Heart left ventricle (tissue), 16 donors: ENCODE results near the gene TOB1. TPM values are rescaled to one million over a fixed set of nuclear protein-coding genes. Genes with fewer than 3 reads are reported as not detected.

Experiments
- ATAC-seq, 4 donors: fragments of 200-7000 bp; cut with Tn5 transposase; one replicate each; pipeline ENCODE4 v1.9.1; 2020 to 2022; ENCODE audit warnings: moderate library complexity in 4 of 4, mild to moderate bottlenecking in 3 of 4, moderate number of reproducible peaks in 1 of 4
- DNase-seq, 5 donors: peaks; one replicate each; pipeline ENCODE4 v3.0.0-alpha.2; 2020
- H3K27ac ChIP-seq, 12 donors: fragments of 200-600 bp; sonication (generic) in 4 of 12; one replicate each; pipeline versions ENCODE4 v1.5.0 to v1.8.0; 2016 to 2022; ENCODE audit warnings: mild to moderate bottlenecking in 2 of 12
- H3K27me3 ChIP-seq, 9 donors: fragments of 200-600 bp; sonication (generic) in 2 of 9; one replicate each; pipeline versions ENCODE4 v1.5.1 to v1.8.0; 2016 to 2022; ENCODE audit warnings: mild to moderate bottlenecking in 3 of 9
- H3K36me3 ChIP-seq, 9 donors: fragments of 200-600 bp; sonication (generic) in 2 of 9; one replicate each; pipeline versions ENCODE4 v1.5.0 to v1.8.0; 2018 to 2022; ENCODE audit warnings: mild to moderate bottlenecking in 2 of 9
- H3K4me1 ChIP-seq, 12 donors: fragments of 200-600 bp; sonication (generic) in 4 of 12; one replicate each; pipeline versions ENCODE4 v1.5.0 to v1.8.0; 2016 to 2022; ENCODE audit warnings: mild to moderate bottlenecking in 3 of 12
- H3K4me3 ChIP-seq, 12 donors: fragments of 200-600 bp; sonication (generic) in 4 of 12; one replicate each; pipeline versions ENCODE4 v1.5.0 to v1.8.0; 2017 to 2022; ENCODE audit warnings: mild to moderate bottlenecking in 9 of 12, moderate library complexity in 4 of 12
- H3K9me3 ChIP-seq, 12 donors: fragments of 200-600 bp; sonication (generic) in 4 of 12; one replicate each; pipeline versions ENCODE4 v1.5.0 to v1.8.0; 2016 to 2022; ENCODE audit warnings: mild to moderate bottlenecking in 1 of 12
- CTCF ChIP-seq, 12 donors: fragments of 200-600 bp; sonication (generic) in 4 of 12; IDR thresholded peaks; one replicate each; pipeline versions ENCODE4 v1.5.0 to v1.8.0; 2018 to 2022; ENCODE audit warnings: antibody characterized with exemption in 12 of 12, mild to moderate bottlenecking in 5 of 12
- POLR2A ChIP-seq, 2 donors: fragments of 450-650 bp; IDR thresholded peaks; one replicate each; pipeline ENCODE4 v1.6.1; 2017; ENCODE audit warnings: antibody characterized with exemption in 2 of 2, mild to moderate bottlenecking in 2 of 2, moderate library complexity in 2 of 2
- WGBS, 4 donors: extraction: QIAGEN DNeasy Blood & Tissue Kit in 2 of 4; methylation state at CpG; one replicate each; pipeline versions ENCODE4 v1.1.5 to v1.1.7; 2013 to 2018; 5-methylcytosine and 5-hydroxymethylcytosine counted together
- intact Hi-C, 10 donors: fragments of 100-400 bp; cut with DNase I; formaldehyde crosslinking; loops; one replicate each; pipeline versions ENCODE4 v1.11.1 to v1.14.2; 2022
- polyA plus RNA-seq, 2 donors: library from polyadenylated mRNA; stranded (reverse); fragments of 200-250 nt; gene quantifications; one replicate each; pipeline ENCODE4 v1.2.3, GENCODE V29; 2013
- total RNA-seq, 9 donors: library from RNA; depleted of rRNA in 2 of 9; stranded (reverse); fragments of >200 nt in 2 of 9; fragmentation: NEBNext Ultra II Directional in 3 of 9; extraction: Animal tissue kit (Norgen Biotek cat#: 25700) in 3 of 9; gene quantifications; one replicate each; pipeline versions ENCODE4 v1.1.0 to v1.2.4, GENCODE V29; 2016 to 2023
- donor health status: ischemic (EF 13 %, LVEDD 7.1; RV severe dilation, severe dysfunction).
- donor health status: healthy with polysubstance abuse.
- donor health status: DM: no; HTN: yes; CAD: no.
- donor health status: DM: no; HTN: no; CAD: no.
- donor health status: ischemic (EF 25% LVEDD 6.9; RV normal size, moderate dysfunction).
- donor health status: ischemic (EF 25% LVEDD 5.7; RV mildly dilated, moderate dysfunction).
- donor health status: healthy.
- donor health status: DM: yes; HTN: yes; CAD: no.
- donor health status: ischemic (EF 35%, LVEDD 5.7; RV mildly dilated, moderate dysfunction).
- donor health status: nonischemic (EF 11% LVEDD 7.7; RV severe dilation, severe dysfunction).
- donor health status: DM: yes; HTN: yes; CAD: no.
- donor health status: PGD.
- donor health status: ischemic (EF 29% LVEDD 5.4; RV normal size, mild dysfunction).
- donor health status: nonischemic (EF 23%, LVEDD 6.1; RV moderate dilation, normal function).

Gene TOB1
- total and polyA plus RNA-seq, 11 donors = 22.2 to 136 (median 68.1) TPM

GRCh38 chr17:50865060-50865867, 890 bp downstream of the TOB1 start:
- H3K4me1 ChIP-seq = peaks cover 2 to 53% (median 38%) of the 10 kb centered on the region in 12 donors
- ATAC-seq (peak in 3 of 4 donors; percentile 5 to 9 (median 8)), DNase-seq (peak; percentile 58 to 83 (median 75))
- TF ChIP-seq CTCF (IDR thresholded peaks at IDR 0.05) (no peak), POLR2A (IDR thresholded peaks at IDR 0.05) (no peak)
- WGBS, 4 donors = 0 to 1% (median 0%) methylated on average over 21 to 50 of the region's 50 CpGs
- H3K9me3 ChIP-seq = no peaks in the 10 kb centered on the region
- peaks cover 0 to 32% (median 30%) of the 10 kb centered on the region in 9 donors for H3K36me3 ChIP-seq
- peak overlapping the region; percentile 92 to 100 (median 99) for H3K27ac ChIP-seq
- peak overlapping the region; percentile 75 to 97 (median 88) for H3K4me3 ChIP-seq
- intact Hi-C loops = loop anchor here (1.0 to 10.0 kb wide), 11 partner anchors 42 to 300 kb away; partner anchors contain the start of genes NME2 (in 2 of the 10) and SPAG9 (in 1 of the 10)
- no peaks in the 10 kb centered on the region for H3K27me3 ChIP-seq

- 7 to 10% (median 9%) methylated on average over 6 of the region's 6 CpGs for whole genome bisulfite sequencing, 4 donors
- no peaks in the 10 kb centered on the region for H3K9me3 ChIP-seq
- intact Hi-C loops = loop anchor here (1.0 to 10.0 kb wide), 11 partner anchors 43 to 300 kb away; partner anchors contain the start of genes NME2 (in 2 of the 10) and SPAG9 (in 1 of the 10)
- ATAC-seq = no peak
- no peaks in the 10 kb centered on the region for H3K27me3 ChIP-seq
- DNase-seq = no peak
- peaks cover 2 to 53% (median 38%) of the 10 kb centered on the region in 12 donors for H3K4me1 ChIP-seq
- H3K36me3 ChIP-seq = peaks cover 0 to 32% (median 30%) of the 10 kb centered on the region in 9 donors
- peak overlapping the region; percentile 75 to 97 (median 88) for H3K4me3 ChIP-seq
- H3K27ac ChIP-seq = peak overlapping the region in 11 of 12 donors; percentile 92 to 100 (median 99)
- TF ChIP-seq CTCF (IDR thresholded peaks at IDR 0.05) (no peak), POLR2A (IDR thresholded peaks at IDR 0.05) (no peak)
Observed at GRCh38 chr17:50864747-50865059, 1.5 kb downstream of the TOB1 start.

- DNase-seq (no peak), ATAC-seq (no peak)
- TF ChIP-seq CTCF (IDR thresholded peaks at IDR 0.05) (no peak), POLR2A (IDR thresholded peaks at IDR 0.05) (no peak)
- WGBS, 4 donors = 28 to 67% (median 54%) methylated on average over 3 of the region's 3 CpGs
- Histone ChIP-seq H3K9me3 (no peaks in the 10 kb centered on the region), H3K4me1 (peaks cover 2 to 51% (median 37%) of the 10 kb centered on the region in 12 donors), H3K4me3 (peak overlapping the region; percentile 75 to 97 (median 88)), H3K27ac (peak overlapping the region in 11 of 12 donors; percentile 92 to 100 (median 99)), H3K36me3 (peaks cover 0 to 32% (median 30%) of the 10 kb centered on the region in 9 donors), H3K27me3 (no peaks in the 10 kb centered on the region)
- intact Hi-C loops = loop anchor here in 4 of 10 donors (2.0 to 10.0 kb wide), 3 partner anchors 81 to 301 kb away; partner anchors contain the start of gene NME2 (in 2 of the 4)
Observed at GRCh38 chr17:50863931-50864330, 2.2 kb downstream of the TOB1 start.
